HepG2 (cell line): ENCODE data around the gene ZG16. TPM values are rescaled to one million over a fixed set of nuclear protein-coding genes. Genes with fewer than 3 reads are reported as not detected.
A peak's percentile ranks its signal among the peaks of the same experiment; 100 is the strongest.

ENCODE experiments used
- CENPX ChIP-seq: sonication (generic); formaldehyde crosslinking; IDR thresholded peaks from 2 replicates; pipeline ENCODE4 v1.9.0; 2021; ENCODE audit warnings: mild to moderate bottlenecking, missing genetic modification reagents, moderate library complexity
- ELF3 ChIP-seq: IDR thresholded peaks from 2 replicates; pipeline ENCODE4 v1.6.1; 2016; ENCODE audit warnings: missing genetic modification reagents, missing compliant biosample characterization
- GATA4 ChIP-seq: sonication (generic); IDR thresholded peaks from 2 replicates; pipeline ENCODE4 v1.6.1; 2016; ENCODE audit warnings: antibody characterized with exemption, low read depth, borderline replicate concordance
- KLF12 ChIP-seq: sonication (generic); formaldehyde crosslinking; IDR thresholded peaks from 2 replicates; pipeline ENCODE4 v1.4.0; 2020; ENCODE audit warnings: missing genetic modification reagents, borderline replicate concordance
- KLF9 ChIP-seq: IDR thresholded peaks from 2 replicates; pipeline ENCODE4 v1.6.1; 2016; ENCODE audit warnings: low read depth
- MTA3 ChIP-seq: sonication (generic); formaldehyde crosslinking; IDR thresholded peaks from 2 replicates; pipeline ENCODE4 v1.4.0; 2020; ENCODE audit warnings: missing genetic modification reagents
- PCBP2 ChIP-seq: fragments of 200-400 bp; formaldehyde crosslinking; optimal IDR thresholded peaks from 2 replicates; pipeline ENCODE3; 2018; ENCODE audit warnings: low read length, low read depth; ENCODE audit not compliant: poor library complexity, severe bottlenecking
- PHF8 ChIP-seq: sonication (generic); formaldehyde crosslinking; IDR thresholded peaks from 2 replicates; pipeline ENCODE4 v1.5.0; 2020; ENCODE audit warnings: missing genetic modification reagents
- SOX5 ChIP-seq: IDR thresholded peaks from 2 replicates; pipeline ENCODE4 v1.6.1; 2016; ENCODE audit warnings: borderline replicate concordance
- ZC3H13 ChIP-seq: sonication (generic); formaldehyde crosslinking; IDR thresholded peaks from 2 replicates; pipeline ENCODE4 v1.8.1; 2023; ENCODE audit warnings: mild to moderate bottlenecking, missing genetic modification reagents, moderate library complexity
- ZNF343 ChIP-seq: sonication (generic); formaldehyde crosslinking; IDR thresholded peaks from 2 replicates; pipeline ENCODE4 v1.4.0; 2020; ENCODE audit warnings: mild to moderate bottlenecking, missing genetic modification reagents
- ZNF557 ChIP-seq: sonication (generic); formaldehyde crosslinking; IDR thresholded peaks from 2 replicates; pipeline ENCODE4 v1.4.0; 2020; ENCODE audit warnings: missing genetic modification reagents
- ZNF644 ChIP-seq: IDR thresholded peaks from 2 replicates; pipeline ENCODE4 v1.6.1; 2016; ENCODE audit warnings: low read depth
- ZNF775 ChIP-seq: sonication (generic); formaldehyde crosslinking; IDR thresholded peaks from 2 replicates; pipeline ENCODE4 v1.4.0; 2020; ENCODE audit warnings: missing genetic modification reagents, mild to moderate bottlenecking, moderate library complexity, borderline replicate concordance
- ZNF792 ChIP-seq: IDR thresholded peaks from 2 replicates; pipeline ENCODE4 v1.6.1; 2016
- ZSCAN29 ChIP-seq: sonication (generic); formaldehyde crosslinking; conservative IDR thresholded peaks from 2 replicates; pipeline ENCODE4 v1.4.0; 2020; ENCODE audit warnings: mild to moderate bottlenecking, missing genetic modification reagents
- polyA plus RNA-seq, 8 experiments: library from polyadenylated mRNA; depleted of rRNA in 3 of 8; stranded (reverse) in 7 of 8; unstranded in 1 of 8; fragments of >200 nt; fragmentation: Illumina TruSeq in 4 of 8; extraction: Trizol in 4 of 8; gene quantifications; 2 replicates each; pipeline versions ENCODE4 v1.2.1 to v1.2.3, GENCODE V29; 2011 to 2016; ENCODE audit warnings: low read depth in 4 of 8, missing spikeins in 1 of 8, mixed read lengths in 1 of 8; ENCODE audit not compliant: insufficient read depth in 1 of 8
- total RNA-seq, 5 experiments: library from RNA; depleted of rRNA; stranded (reverse); fragments of >200 nt; fragmentation: Illumina TruSeq; extraction: Trizol; gene quantifications; 2 replicates each; pipeline ENCODE4 v1.2.3, GENCODE V29; 2016; ENCODE audit warnings: low read depth in 1 of 5
- TF ChIP-seq, protein P1 (sequence below): sonication (generic); formaldehyde crosslinking; conservative IDR thresholded peaks from 2 replicates; pipeline ENCODE4 v1.5.0; 2020; ENCODE audit warnings: missing genetic modification reagents
- TF ChIP-seq, protein P2 (sequence below): sonication (generic); formaldehyde crosslinking; IDR thresholded peaks from 2 replicates; pipeline ENCODE4 v1.4.0; 2020; ENCODE audit warnings: low read depth, mild to moderate bottlenecking, missing genetic modification reagents
- TF ChIP-seq, protein P3 (sequence below): sonication (generic); formaldehyde crosslinking; IDR thresholded peaks from 2 replicates; pipeline ENCODE4 v1.5.0; 2020; ENCODE audit warnings: missing genetic modification reagents
- TF ChIP-seq, protein P4 (sequence below): sonication (generic); formaldehyde crosslinking; IDR thresholded peaks from 2 replicates; pipeline ENCODE4 v1.5.0; 2020; ENCODE audit warnings: mild to moderate bottlenecking, missing genetic modification reagents
- TF ChIP-seq, protein P5 (sequence below): sonication (generic); formaldehyde crosslinking; conservative IDR thresholded peaks from 2 replicates; pipeline ENCODE4 v1.8.1; 2023; ENCODE audit warnings: missing genetic modification reagents

ZG16 gene
- total and polyA plus RNA-seq, 2 of the 13 experiments (the other 11 are each of a cell fraction or from before 2014, with no cell fraction given) = 0.04 to 0.07 TPM

DNA sequence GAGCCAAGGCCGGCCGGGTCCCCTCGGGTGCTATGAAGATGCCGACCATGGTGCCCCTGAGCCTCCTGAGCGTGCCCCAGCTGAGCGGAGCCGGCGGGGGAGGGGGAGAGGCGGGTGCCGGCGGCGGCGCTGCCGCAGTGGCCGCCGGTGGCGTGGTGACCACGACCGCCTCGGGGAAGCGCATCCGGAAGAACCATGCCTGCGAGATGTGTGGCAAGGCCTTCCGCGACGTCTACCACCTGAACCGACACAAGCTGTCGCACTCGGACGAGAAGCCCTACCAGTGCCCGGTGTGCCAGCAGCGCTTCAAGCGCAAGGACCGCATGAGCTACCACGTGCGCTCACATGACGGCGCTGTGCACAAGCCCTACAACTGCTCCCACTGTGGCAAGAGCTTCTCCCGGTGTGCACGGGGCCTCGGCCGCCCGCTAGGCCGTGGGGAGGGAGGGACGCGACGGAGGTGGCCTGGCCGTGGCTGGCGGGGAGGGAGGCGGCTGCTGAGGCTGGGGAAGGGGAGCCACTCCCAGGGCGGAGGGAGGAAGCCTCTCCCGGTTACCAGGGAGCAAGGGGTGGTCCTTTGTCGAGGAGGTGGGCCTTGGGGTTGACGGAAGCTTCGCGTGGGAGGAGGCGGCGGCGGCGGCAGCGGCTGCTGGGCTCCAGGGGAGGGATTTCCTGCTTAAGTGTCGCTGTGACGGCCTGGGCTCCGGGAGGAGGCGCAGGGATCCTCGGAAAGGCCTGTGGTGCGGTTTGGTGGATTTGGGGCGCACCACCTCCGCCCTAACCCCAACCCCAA, 29.6 kb downstream of the ZG16 start (continued):
- TF ChIP-seq, protein P1, sequence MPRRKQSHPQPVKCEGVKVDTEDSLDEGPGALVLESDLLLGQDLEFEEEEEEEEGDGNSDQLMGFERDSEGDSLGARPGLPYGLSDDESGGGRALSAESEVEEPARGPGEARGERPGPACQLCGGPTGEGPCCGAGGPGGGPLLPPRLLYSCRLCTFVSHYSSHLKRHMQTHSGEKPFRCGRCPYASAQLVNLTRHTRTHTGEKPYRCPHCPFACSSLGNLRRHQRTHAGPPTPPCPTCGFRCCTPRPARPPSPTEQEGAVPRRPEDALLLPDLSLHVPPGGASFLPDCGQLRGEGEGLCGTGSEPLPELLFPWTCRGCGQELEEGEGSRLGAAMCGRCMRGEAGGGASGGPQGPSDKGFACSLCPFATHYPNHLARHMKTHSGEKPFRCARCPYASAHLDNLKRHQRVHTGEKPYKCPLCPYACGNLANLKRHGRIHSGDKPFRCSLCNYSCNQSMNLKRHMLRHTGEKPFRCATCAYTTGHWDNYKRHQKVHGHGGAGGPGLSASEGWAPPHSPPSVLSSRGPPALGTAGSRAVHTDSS (CRISPR knock-in tag) = no peak
- TF ChIP-seq MTA3 (CRISPR knock-in tag) (no peak), ZNF792 (peak; percentile 95), GATA4 (no peak), ZNF343 (peak; percentile 95; the same call in 1 of the 2 replicates), PHF8 (CRISPR knock-in tag) (peak; percentile 82), SOX5 (CRISPR knock-in tag) (peak; percentile 49), ZNF775 (peak; percentile 86), ZSCAN29 (CRISPR knock-in tag) (peak; percentile 74), ZNF557 (CRISPR knock-in tag) (peak; percentile 94; the same call in 1 of the 2 replicates), ZC3H13 (CRISPR knock-in tag) (peak; percentile 100), ZNF644 (CRISPR knock-in tag) (no peak), PCBP2 (no peak), KLF12 (CRISPR knock-in tag) (peak; percentile 95), ELF3 (CRISPR knock-in tag) (peak; percentile 69; the same call in 1 of the 2 replicates), KLF9 (CRISPR knock-in tag) (peak; percentile 81; the same call in 1 of the 2 replicates), CENPX (CRISPR knock-in tag) (no peak)
- TF ChIP-seq, protein P2, sequence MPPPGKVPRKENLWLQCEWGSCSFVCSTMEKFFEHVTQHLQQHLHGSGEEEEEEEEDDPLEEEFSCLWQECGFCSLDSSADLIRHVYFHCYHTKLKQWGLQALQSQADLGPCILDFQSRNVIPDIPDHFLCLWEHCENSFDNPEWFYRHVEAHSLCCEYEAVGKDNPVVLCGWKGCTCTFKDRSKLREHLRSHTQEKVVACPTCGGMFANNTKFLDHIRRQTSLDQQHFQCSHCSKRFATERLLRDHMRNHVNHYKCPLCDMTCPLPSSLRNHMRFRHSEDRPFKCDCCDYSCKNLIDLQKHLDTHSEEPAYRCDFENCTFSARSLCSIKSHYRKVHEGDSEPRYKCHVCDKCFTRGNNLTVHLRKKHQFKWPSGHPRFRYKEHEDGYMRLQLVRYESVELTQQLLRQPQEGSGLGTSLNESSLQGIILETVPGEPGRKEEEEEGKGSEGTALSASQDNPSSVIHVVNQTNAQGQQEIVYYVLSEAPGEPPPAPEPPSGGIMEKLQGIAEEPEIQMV (CRISPR knock-in tag) = peak; percentile 96
- TF ChIP-seq, protein P3, sequence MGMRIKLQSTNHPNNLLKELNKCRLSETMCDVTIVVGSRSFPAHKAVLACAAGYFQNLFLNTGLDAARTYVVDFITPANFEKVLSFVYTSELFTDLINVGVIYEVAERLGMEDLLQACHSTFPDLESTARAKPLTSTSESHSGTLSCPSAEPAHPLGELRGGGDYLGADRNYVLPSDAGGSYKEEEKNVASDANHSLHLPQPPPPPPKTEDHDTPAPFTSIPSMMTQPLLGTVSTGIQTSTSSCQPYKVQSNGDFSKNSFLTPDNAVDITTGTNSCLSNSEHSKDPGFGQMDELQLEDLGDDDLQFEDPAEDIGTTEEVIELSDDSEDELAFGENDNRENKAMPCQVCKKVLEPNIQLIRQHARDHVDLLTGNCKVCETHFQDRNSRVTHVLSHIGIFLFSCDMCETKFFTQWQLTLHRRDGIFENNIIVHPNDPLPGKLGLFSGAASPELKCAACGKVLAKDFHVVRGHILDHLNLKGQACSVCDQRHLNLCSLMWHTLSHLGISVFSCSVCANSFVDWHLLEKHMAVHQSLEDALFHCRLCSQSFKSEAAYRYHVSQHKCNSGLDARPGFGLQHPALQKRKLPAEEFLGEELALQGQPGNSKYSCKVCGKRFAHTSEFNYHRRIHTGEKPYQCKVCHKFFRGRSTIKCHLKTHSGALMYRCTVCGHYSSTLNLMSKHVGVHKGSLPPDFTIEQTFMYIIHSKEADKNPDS = no peak; the same call in 1 of the 2 replicates
- TF ChIP-seq, protein P4, sequence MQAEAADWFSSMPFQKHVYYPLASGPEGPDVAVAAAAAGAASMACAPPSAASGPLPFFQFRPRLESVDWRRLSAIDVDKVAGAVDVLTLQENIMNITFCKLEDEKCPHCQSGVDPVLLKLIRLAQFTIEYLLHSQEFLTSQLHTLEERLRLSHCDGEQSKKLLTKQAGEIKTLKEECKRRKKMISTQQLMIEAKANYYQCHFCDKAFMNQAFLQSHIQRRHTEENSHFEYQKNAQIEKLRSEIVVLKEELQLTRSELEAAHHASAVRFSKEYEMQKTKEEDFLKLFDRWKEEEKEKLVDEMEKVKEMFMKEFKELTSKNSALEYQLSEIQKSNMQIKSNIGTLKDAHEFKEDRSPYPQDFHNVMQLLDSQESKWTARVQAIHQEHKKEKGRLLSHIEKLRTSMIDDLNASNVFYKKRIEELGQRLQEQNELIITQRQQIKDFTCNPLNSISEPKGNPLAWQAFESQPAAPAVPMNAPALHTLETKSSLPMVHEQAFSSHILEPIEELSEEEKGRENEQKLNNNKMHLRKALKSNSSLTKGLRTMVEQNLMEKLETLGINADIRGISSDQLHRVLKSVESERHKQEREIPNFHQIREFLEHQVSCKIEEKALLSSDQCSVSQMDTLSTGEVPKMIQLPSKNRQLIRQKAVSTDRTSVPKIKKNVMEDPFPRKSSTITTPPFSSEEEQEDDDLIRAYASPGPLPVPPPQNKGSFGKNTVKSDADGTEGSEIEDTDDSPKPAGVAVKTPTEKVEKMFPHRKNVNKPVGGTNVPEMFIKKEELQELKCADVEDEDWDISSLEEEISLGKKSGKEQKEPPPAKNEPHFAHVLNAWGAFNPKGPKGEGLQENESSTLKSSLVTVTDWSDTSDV (CRISPR knock-in tag) = peak; percentile 99
- TF ChIP-seq, protein P5, sequence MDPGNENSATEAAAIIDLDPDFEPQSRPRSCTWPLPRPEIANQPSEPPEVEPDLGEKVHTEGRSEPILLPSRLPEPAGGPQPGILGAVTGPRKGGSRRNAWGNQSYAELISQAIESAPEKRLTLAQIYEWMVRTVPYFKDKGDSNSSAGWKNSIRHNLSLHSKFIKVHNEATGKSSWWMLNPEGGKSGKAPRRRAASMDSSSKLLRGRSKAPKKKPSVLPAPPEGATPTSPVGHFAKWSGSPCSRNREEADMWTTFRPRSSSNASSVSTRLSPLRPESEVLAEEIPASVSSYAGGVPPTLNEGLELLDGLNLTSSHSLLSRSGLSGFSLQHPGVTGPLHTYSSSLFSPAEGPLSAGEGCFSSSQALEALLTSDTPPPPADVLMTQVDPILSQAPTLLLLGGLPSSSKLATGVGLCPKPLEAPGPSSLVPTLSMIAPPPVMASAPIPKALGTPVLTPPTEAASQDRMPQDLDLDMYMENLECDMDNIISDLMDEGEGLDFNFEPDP = 0 out of 2 replicates have a peak, but pooled peaks have one; percentile 94
